ENCODE measurements around the gene SHISAL2A. TPM values are rescaled to one million over a fixed set of nuclear protein-coding genes. Genes with fewer than 3 reads are reported as not detected.

The SHISAL2A gene
- total and polyA plus RNA-seq, 4 donors, result 0.14 to 0.33 (median 0.22) TPM; not detected in 1

GRCh38 chr1:52706136-52706670, 73.2 kb downstream of the SHISAL2A start:
- H3K27ac ChIP-seq (ENCODE audit: low read depth in 1 of 2, low read length in 2 of 2), result no peak overlapping the region
- H3K27me3 ChIP-seq (ENCODE audit: control insufficient read depth in 4 of 4, insufficient read depth in 4 of 4, low read length in 3 of 4), result no peaks in the 10 kb centered on the region
- H3K9ac ChIP-seq (ENCODE audit: low read depth in 1 of 2, low read length in 2 of 2), result no peak overlapping the region
- DNase-seq (ENCODE audit: low spot score), result no peak
- WGBS, result 74% methylated on average over 6 of the region's 6 CpGs
- no peak overlapping the region for H3K4me3 ChIP-seq (ENCODE audit: low read depth in 1 of 3, low read length in 3 of 3)
- H3K4me1 ChIP-seq (ENCODE audit: control insufficient read depth in 4 of 4, insufficient read depth in 4 of 4, low read length in 3 of 4), result peaks cover 0 to 8% (median 5%) of the 10 kb centered on the region in 4 donors
- TF ChIP-seq MAX (IDR thresholded peaks at IDR 0.05) (no peak), SP1 (IDR thresholded peaks at IDR 0.05) (no peak), HNF4G (IDR thresholded peaks at IDR 0.05) (no peak), NR2F2 (IDR thresholded peaks at IDR 0.05) (no peak), CTCF (IDR thresholded peaks at IDR 0.05; ENCODE audit: low read depth, low read length, missing input control) (no peak), ZBTB33 (IDR thresholded peaks at IDR 0.05) (no peak), GABPA (IDR thresholded peaks at IDR 0.05 in 1 of 2, conservative IDR thresholded peaks at IDR 0.05 in 1 of 2) (no peak), EGR1 (IDR thresholded peaks at IDR 0.05; ENCODE audit: low read depth in 2 of 2) (no peak), JUND (IDR thresholded peaks at IDR 0.05) (no peak), FOXA2 (IDR thresholded peaks at IDR 0.05) (no peak), FOXA1 (IDR thresholded peaks at IDR 0.05) (no peak), RAD21 (IDR thresholded peaks at IDR 0.05) (no peak), REST (IDR thresholded peaks at IDR 0.05) (no peak), YY1 (IDR thresholded peaks at IDR 0.05) (no peak), HNF4A (conservative IDR thresholded peaks at IDR 0.05) (no peak), TAF1 (conservative IDR thresholded peaks at IDR 0.05) (no peak), RXRA (IDR thresholded peaks at IDR 0.05) (no peak), ATF3 (IDR thresholded peaks at IDR 0.05) (no peak)
- H3K36me3 ChIP-seq (ENCODE audit: control insufficient read depth in 4 of 4, insufficient read depth in 3 of 4, low read depth in 1 of 4, low read length in 3 of 4), result no peaks in the 10 kb centered on the region
- no peaks in the 10 kb centered on the region for H3K9me3 ChIP-seq (ENCODE audit: control insufficient read depth in 4 of 4, low read length in 3 of 4)

Other genes starting within 250 kb of the SHISAL2A start
- gene ORC1, start 228.7 kb upstream of the SHISAL2A start, total RNA-seq, result 10 to 100 TPM in 1 of 2 donors, under 1 TPM in 1; 0.33 to 16.6 TPM
- gene ORC1, start 228.7 kb upstream of the SHISAL2A start, polyA plus RNA-seq, result under 1 TPM; 0.31 to 0.53 TPM
- 10 to 100 TPM in 1 of 2 donors, 1 to 10 TPM in 1; 8.1 to 10.3 TPM for gene PRPF38A, start 228.6 kb upstream of the SHISAL2A start, total RNA-seq
- gene PRPF38A, start 228.6 kb upstream of the SHISAL2A start, polyA plus RNA-seq, result 1 to 10 TPM; 5.9 to 9.1 TPM
- 10 to 100 TPM; 20.0 to 28.0 TPM for gene TUT4, start 80.1 kb upstream of the SHISAL2A start, total RNA-seq
- 10 to 100 TPM; 12.2 to 28.0 TPM for gene TUT4, start 80.1 kb upstream of the SHISAL2A start, polyA plus RNA-seq
- 10 to 100 TPM in 1 of 2 donors, 1 to 10 TPM in 1; 4.7 to 33.0 TPM for gene GPX7, start 30.8 kb upstream of the SHISAL2A start, total RNA-seq
- gene GPX7, start 30.8 kb upstream of the SHISAL2A start, polyA plus RNA-seq, result 1 to 10 TPM; 3.9 to 7.0 TPM
- gene COA7, start 65.2 kb downstream of the SHISAL2A start, total RNA-seq, result 10 to 100 TPM in 1 of 2 donors, 1 to 10 TPM in 1; 6.3 to 14.1 TPM
- gene COA7, start 65.2 kb downstream of the SHISAL2A start, polyA plus RNA-seq, result 10 to 100 TPM in 1 of 2 donors, 1 to 10 TPM in 1; 4.7 to 11.2 TPM
- 100 to 1,000 TPM in 1 of 2 donors, 10 to 100 TPM in 1; 18.9 to 111 TPM for gene ZYG11B, start 93.3 kb downstream of the SHISAL2A start, total RNA-seq
- gene ZYG11B, start 93.3 kb downstream of the SHISAL2A start, polyA plus RNA-seq, result 10 to 100 TPM in 1 of 2 donors, 1 to 10 TPM in 1; 6.1 to 12.2 TPM
- 1 to 10 TPM in 1 of 2 donors, under 1 TPM in 1; 0.65 to 1.8 TPM for gene ZYG11A, start 209.6 kb downstream of the SHISAL2A start, total RNA-seq
- gene ZYG11A, start 209.6 kb downstream of the SHISAL2A start, polyA plus RNA-seq, result under 1 TPM; 0.38 to 0.86 TPM

Data from liver (tissue), 9 donors.